SU-DHL-6 (cell line): ENCODE data around the gene DLL1.

ENCODE experiments used
- EZH2phosphoT487 ChIP-seq: fragments of 200-600 bp; sonication (generic), shearing (Covaris generic); conservative IDR thresholded peaks from 2 replicates; pipeline ENCODE4 v1.6.1; 2018; ENCODE audit warnings: mild to moderate bottlenecking, antibody characterized with exemption, low read length, moderate library complexity, mixed read lengths
- TF ChIP-seq, protein P1 (sequence below): fragments of 200-600 bp; sonication (generic); IDR thresholded peaks from one replicate; pipeline ENCODE4 v1.5.1; 2017; ENCODE audit warnings: antibody characterized with exemption, mild to moderate bottlenecking, low read length, moderate library complexity; ENCODE audit not compliant: insufficient read depth, poor library complexity, severe bottlenecking

- TF ChIP-seq, protein P1, sequence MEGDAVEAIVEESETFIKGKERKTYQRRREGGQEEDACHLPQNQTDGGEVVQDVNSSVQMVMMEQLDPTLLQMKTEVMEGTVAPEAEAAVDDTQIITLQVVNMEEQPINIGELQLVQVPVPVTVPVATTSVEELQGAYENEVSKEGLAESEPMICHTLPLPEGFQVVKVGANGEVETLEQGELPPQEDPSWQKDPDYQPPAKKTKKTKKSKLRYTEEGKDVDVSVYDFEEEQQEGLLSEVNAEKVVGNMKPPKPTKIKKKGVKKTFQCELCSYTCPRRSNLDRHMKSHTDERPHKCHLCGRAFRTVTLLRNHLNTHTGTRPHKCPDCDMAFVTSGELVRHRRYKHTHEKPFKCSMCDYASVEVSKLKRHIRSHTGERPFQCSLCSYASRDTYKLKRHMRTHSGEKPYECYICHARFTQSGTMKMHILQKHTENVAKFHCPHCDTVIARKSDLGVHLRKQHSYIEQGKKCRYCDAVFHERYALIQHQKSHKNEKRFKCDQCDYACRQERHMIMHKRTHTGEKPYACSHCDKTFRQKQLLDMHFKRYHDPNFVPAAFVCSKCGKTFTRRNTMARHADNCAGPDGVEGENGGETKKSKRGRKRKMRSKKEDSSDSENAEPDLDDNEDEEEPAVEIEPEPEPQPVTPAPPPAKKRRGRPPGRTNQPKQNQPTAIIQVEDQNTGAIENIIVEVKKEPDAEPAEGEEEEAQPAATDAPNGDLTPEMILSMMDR, result no peak
- no peak for TF ChIP-seq EZH2phosphoT487
Measured at GRCh38 chr6:170236131-170236836, 54.6 kb downstream of the DLL1 start.
